GM18502 (cell line): Measurements from ENCODE around the gene PXYLP1.

Experiments
- ATAC-seq: cut with Tn5 transposase; IDR thresholded peaks from one replicate; pipeline ENCODE4 v1.9.1; 2021; ENCODE audit warnings: mild to moderate bottlenecking; ENCODE audit not compliant: unreplicated experiment, poor library complexity

The PXYLP1 gene

GRCh38 chr3:141246958-141247301 lies 15.3 kb downstream of the PXYLP1 start:
- no peak for ATAC-seq

DNA sequence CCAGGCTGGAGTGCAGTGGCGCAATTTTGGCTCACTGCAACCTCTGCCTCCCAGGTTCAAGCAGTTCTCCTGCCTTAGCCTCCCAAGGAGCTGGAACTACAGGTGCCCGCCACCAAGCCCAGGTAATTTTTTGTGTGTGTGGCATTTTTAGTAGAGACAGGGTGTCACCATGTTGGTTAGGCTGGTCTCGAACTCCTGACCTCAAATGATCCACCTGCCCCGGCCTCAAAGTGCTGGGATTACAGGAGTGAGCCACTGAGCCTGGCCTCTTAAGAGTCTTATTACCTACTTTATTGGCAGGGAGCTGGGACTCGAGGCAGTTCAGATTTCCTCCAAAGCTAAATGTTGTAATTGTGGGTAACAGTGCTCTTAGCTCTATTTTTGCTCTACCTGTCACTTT lies 16.4 kb downstream of the PXYLP1 start:
- ATAC-seq: no peak

- no peak for ATAC-seq
Measured at GRCh38 chr3:141249041-141249440, 17.4 kb downstream of the PXYLP1 start.

DNA sequence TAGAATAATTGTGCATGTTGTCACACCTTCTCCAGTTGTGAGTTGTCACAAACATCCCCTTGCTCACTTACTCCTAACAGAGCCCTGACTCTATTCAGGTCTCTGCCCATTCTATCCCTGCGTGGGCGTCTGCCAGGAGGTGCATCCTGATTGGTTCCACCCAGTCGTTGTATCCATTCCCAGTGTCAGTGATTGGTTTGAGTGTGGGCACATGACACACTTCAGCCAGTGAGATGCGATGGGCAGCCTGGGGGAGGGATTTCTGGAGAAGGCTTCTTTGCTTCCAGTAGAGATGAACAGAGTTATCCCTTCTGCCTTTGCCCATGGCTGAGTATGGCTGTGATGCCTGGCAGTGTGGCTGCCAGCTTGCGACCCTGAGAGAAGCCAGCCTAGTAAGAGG lies 18.7 kb downstream of the PXYLP1 start:
- no peak for ATAC-seq

DNA sequence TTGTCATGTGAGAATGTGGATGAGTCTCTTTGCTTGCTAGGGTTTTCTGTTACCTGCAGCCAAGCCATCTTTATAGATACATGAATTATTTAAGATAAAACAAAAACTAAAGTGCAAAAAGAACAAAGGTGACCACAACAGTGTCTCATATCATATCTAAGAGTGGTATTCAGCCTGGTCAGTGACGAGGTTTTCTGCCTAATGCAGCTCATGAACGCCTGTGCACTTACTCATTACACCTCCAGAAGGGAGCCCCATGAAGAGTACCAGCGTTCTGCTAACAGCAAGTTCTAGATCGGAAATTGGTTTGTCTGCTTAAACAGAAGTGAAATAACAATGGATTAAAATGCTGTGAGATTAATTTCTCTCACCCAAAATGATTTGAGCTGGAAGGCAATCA lies 19.2 kb downstream of the PXYLP1 start:
- ATAC-seq: no peak

DNA sequence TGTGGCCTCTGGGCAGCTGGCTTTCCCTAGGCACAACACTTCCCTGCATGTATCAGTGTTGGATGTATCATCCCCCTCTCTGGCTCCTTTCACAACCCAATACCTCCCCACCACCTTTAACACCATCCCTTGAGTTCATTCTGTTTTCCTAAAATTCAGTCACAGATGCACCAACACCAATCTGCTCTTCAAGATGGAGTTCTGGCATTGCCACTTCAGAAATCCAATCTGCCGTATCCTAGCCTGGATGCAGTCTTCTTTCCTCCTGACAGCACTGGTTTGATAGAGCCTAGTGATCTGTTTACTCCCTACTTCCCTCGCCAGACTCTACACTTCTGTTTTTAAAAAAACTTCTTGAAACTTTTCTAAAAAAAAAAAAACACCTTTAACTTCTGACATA lies 21.7 kb downstream of the PXYLP1 start:
- ATAC-seq: no peak

DNA sequence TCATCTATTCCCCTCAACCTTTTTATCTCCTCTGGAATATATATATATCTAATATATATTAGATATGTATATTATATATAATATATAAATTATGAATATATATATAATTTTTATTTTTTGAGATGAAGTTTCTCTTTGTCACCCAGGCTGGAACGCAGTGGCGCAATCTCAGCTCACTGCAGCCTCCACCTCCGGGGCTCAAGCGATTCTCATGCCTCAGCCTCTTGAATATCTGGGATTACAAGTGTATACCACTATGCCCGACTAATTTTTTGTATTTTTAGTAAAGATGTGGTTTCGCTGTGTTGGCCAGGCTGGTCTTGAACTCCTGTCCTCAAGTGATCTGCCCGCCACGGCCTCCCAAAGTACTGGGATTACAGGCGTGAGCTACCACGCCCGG lies 22.2 kb downstream of the PXYLP1 start:
- no peak for ATAC-seq

- no peak for ATAC-seq
Measured at GRCh38 chr3:141255137-141255845, 23.7 kb downstream of the PXYLP1 start.

DNA sequence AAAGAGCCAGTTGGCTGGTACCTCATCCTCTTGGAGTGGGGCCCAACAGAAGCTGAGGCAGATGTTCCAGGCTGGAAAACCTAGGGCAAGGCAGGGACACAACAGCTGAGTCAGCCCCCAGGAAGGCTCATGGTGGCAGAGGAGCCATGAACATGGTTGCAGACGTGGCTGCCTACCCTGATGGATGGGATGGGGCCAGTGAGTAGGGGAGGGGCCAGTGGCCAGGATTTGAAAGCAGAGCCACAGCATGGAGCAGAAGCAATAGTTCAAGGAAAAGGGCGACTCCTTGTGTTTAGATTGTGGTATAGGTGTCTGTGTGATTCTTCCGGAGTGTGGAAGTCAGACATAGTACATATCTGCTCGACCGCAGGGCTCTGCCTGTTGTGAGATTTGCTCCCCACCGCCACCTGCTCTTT lies 24.2 kb downstream of the PXYLP1 start:
- ATAC-seq: no peak

DNA sequence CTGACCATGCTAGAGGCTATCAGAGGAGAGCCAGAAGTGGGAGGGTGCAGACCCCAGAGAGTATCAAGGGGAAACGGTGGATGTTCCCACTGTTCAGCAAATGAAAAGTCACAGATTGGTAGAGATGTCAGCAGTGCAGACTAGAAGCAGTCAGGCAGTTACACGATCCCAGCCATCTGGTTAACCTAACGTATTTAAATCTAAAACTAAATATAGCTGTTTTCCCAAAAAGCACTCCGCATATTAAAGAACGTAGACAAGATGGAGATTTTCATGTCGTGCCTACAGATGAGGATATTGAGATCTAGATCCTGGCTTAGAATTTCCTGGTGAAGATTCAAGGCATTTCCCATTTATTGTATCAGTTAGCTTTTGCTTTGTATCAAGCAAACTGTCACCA lies 25.2 kb downstream of the PXYLP1 start:
- ATAC-seq: no peak

DNA sequence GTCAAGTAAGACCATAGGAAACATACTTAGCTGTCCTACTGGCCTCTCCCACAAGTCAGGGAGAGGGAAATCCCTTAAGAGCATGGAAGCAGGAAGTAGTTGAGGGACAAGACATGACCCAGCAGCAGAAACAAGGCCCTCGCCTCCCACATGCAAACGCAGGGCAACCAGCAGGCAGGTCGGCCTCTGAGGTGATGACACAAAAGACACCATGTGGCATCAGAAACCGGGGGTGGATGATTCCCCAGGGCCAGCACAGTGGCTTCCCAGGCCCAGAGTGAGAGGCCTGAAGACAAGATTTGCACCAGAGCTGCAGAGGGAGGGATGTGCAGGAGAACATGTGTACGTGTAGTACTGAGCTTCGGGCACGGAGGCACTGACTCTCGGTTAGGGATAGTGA lies 26.3 kb downstream of the PXYLP1 start:
- ATAC-seq: no peak

- no peak for ATAC-seq
Measured at GRCh38 chr3:141258973-141259372, 27.3 kb downstream of the PXYLP1 start.

DNA sequence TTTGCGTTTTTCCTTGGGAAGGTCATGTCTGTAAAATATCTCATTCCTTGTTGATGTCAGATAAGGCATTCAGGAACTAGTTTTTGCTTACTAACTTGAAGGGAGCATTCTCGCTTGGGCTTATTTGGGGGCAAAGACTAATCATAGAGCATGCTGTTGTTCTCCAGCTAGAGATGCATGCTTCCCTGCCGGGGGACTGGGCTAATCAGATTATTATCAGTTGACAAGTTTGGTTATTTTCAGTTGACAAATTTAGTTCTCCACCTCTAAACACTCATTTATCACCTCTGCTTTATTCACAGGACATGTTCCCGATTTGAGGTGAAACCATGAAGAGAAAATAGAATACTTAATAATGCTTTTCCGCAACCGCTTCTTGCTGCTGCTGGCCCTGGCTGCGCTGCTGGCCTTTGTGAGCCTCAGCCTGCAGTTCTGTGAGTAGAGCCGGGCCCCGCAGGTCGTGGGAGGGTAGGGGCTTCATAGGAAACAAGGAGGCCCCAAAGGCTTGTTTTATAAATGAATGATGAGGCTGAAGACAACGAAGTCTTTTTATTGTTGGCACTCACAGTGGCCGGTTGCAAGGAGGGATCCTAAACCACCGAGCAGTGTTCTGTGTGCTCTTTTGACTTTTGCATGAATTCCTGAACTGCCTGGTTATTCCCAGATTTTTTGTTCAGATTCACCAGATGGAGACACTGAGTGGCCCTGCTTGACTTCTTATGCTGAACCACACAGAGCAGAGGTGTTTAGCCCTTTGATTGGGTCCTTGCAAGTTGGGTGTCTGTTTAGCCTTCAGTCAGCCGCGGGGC lies 28.4 kb downstream of the PXYLP1 start:
- ATAC-seq: no peak

DNA sequence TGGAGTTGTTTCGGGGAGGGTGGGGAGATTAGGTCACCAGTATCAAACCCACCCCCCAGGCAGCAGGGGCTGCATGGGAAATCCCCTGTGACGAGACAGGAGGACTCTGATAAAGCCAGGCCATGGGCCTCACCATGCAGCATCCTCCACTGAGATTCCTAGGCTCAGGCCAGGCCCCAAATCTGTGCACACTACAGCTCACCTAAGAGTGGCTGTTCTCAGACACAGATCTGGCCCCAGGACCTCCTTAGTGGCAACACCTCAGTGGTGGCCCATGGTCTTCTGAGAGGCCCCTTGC lies 29.0 kb downstream of the PXYLP1 start:
- ATAC-seq: no peak

GRCh38 chr3:141261472-141262307 lies 30.1 kb downstream of the PXYLP1 start:
- no peak for ATAC-seq

DNA sequence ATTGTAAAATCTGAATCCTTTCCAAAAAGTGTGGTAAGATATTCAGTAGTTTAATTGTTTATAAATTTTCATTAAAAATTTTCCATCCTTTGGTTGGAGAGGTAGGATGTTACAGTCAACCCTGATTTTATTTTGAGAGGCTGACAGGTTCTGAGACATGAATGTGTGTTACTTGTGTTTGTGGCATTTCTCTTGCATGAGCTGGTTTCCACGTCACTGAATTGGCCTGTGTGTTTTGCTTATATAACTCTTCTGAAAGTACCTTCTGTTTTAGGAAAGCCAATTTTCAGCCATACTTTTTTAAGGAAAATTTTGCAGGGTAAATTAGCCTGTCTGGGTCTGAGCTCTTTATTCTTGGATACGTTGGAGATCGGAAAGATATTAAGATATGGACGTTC lies 30.7 kb downstream of the PXYLP1 start:
- ATAC-seq: no peak

DNA sequence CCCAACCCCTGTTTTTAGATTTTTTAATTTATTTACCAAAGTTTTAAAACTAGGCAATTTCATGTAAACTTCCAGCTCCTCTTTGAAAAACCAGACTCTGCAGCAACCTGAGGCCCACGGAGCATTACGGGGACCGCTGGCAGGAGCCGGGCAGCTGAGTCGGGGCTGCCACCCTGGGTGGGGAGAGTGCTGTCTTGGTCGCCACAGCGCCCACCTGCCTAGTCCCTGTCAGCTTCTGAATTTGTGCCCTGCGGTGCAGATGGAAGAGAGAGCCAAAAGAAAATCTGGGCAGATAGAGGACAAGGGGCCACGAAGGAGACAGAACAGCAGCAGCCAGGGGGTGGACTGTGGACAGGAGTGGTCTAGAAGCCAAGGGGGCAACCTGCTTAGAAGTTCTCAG lies 34.6 kb downstream of the PXYLP1 start:
- ATAC-seq: no peak

DNA sequence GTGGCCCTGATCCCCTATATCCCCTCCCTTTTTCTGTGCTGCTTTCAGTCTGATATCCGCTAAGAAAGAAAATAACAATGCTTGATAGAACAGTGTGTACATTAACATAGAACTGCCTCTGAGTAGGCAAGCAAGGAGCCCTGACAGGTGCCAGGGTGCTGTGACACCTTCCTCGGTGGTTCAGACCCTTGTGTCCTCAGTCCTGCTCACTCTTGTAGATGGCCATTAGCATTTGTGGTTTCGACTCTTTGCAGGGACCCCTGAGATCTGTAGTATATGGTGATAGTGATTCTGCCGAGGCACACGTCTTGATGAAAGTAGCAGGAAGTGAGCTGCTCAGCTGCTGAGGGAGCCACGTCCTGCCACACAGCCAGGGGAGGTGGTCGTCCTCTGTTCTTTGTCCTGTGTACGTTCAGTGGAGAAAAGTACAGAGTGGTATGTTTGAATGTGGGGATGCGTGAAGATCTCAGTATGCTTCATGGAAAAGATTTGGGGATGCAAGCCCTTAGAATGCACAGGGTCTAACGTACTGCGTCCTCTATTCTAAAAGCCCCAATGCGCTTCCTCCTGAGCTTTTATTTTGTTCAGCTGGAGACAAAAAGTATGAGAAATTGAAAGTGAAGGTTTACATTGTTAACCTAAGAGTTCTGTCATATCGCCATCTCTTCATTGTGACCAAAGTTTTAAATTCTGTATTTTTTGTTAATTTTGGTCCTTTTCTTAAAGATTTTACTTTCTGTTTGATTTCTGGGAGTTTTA lies 35.4 kb downstream of the PXYLP1 start:
- ATAC-seq: peak; percentile 82

GRCh38 chr3:141267629-141268028 lies 36.0 kb downstream of the PXYLP1 start:
- ATAC-seq: no peak

DNA sequence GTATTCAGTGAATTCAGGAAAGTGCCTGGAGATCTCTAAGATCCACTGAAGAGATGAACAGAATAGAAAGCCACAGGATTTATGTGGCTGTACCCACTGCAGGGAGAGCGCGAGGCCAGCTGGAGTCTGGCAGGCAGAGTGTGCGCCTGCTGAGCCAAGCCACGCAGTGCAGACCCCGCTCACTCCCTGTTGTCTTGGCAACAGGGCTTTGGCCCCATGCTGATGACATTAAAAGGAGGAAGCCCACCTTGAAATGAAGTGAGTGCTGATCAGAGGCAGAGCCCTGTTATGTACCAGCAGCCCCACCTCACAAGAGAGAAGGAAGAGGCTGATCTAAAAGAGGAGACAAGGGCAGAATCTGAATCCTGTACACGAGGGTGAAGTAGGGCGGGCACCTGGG lies 36.7 kb downstream of the PXYLP1 start:
- no peak for ATAC-seq

GRCh38 chr3:141268791-141269190 lies 37.2 kb downstream of the PXYLP1 start:
- ATAC-seq: no peak
